PFSK-1 (cell line): ENCODE results near the gene FAM110A.

Experiments
- POLR2AphosphoS5 ChIP-seq: IDR thresholded peaks from 2 replicates; pipeline ENCODE4 v1.6.1; 2012; ENCODE audit warnings: low read depth, mild to moderate bottlenecking, control low read depth, low read length, moderate library complexity
- SIN3A ChIP-seq: IDR thresholded peaks from 2 replicates; pipeline ENCODE4 v1.6.1; 2012; ENCODE audit warnings: mild to moderate bottlenecking, low read length, moderate library complexity, borderline replicate concordance; ENCODE audit not compliant: insufficient read depth
- TF ChIP-seq, protein P1 (sequence below), 2 experiments: IDR thresholded peaks; 2 replicates each; pipeline versions ENCODE4 v1.6.1 to v1.8.0; 2011 to 2012; ENCODE audit warnings: low read depth in 2 of 2, low read length in 2 of 2, control low read depth in 1 of 2, inconsistent platforms in 1 of 2, mild to moderate bottlenecking in 1 of 2, moderate library complexity in 1 of 2; ENCODE audit not compliant: insufficient read depth in 1 of 2

DNA sequence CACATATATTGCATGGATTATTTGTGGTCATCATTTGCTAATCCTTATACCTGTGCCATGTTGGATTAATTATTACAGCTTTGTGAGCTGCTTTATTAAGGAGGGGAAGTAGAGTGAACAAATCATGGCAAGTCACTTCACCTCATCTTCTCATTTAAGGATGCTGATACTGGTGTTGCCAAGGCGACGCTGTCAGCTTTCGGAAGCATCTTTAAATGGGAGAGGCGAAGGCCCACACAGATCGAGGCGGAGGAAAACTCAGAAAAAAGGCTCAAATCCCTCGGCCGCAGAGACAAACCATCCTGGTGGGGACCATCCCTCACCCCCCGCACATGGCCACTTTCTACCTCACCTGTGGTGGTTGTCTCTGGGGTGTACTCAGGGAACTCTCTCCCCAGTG, 34.8 kb downstream of the FAM110A start:
- TF ChIP-seq POLR2AphosphoS5 (no peak), SIN3A (no peak)
- TF ChIP-seq, protein P1, sequence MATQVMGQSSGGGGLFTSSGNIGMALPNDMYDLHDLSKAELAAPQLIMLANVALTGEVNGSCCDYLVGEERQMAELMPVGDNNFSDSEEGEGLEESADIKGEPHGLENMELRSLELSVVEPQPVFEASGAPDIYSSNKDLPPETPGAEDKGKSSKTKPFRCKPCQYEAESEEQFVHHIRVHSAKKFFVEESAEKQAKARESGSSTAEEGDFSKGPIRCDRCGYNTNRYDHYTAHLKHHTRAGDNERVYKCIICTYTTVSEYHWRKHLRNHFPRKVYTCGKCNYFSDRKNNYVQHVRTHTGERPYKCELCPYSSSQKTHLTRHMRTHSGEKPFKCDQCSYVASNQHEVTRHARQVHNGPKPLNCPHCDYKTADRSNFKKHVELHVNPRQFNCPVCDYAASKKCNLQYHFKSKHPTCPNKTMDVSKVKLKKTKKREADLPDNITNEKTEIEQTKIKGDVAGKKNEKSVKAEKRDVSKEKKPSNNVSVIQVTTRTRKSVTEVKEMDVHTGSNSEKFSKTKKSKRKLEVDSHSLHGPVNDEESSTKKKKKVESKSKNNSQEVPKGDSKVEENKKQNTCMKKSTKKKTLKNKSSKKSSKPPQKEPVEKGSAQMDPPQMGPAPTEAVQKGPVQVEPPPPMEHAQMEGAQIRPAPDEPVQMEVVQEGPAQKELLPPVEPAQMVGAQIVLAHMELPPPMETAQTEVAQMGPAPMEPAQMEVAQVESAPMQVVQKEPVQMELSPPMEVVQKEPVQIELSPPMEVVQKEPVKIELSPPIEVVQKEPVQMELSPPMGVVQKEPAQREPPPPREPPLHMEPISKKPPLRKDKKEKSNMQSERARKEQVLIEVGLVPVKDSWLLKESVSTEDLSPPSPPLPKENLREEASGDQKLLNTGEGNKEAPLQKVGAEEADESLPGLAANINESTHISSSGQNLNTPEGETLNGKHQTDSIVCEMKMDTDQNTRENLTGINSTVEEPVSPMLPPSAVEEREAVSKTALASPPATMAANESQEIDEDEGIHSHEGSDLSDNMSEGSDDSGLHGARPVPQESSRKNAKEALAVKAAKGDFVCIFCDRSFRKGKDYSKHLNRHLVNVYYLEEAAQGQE (IDR thresholded peaks at IDR 0.05; ENCODE audit: insufficient read depth in 1 of 2, low read depth in 2 of 2, low read length in 2 of 2): no peak
